ENCODE measurements around the gene PARD3. TPM values are rescaled to one million over a fixed set of nuclear protein-coding genes. Genes with fewer than 3 reads are reported as not detected.

PARD3 gene
- total and polyA plus RNA-seq, 7 donors, result 20.2 to 84.4 (median 53.4) TPM

GRCh38 chr10:34650156-34650555, 164.9 kb downstream of the PARD3 start:
- WGBS, 3 donors, result 93 to 94% (median 93%) methylated on average over 8 of the region's 8 CpGs
- H3K27ac ChIP-seq, result no peak overlapping the region
- DNase-seq (no peak), ATAC-seq (no peak)
- no peak overlapping the region for H3K4me3 ChIP-seq
- no peaks in the 10 kb centered on the region for H3K36me3 ChIP-seq (ENCODE audit: insufficient read depth in 1 of 2, low read depth in 1 of 2)
- no peaks in the 10 kb centered on the region for H3K27me3 ChIP-seq (ENCODE audit: insufficient read depth in 3 of 3, low read length in 2 of 3)
- intact Hi-C loops (cut with DNase I), result no loop called here
- H3K9me3 ChIP-seq, result no peaks in the 10 kb centered on the region
- peaks cover 12% of the 10 kb centered on the region for H3K4me1 ChIP-seq
- no peak for TF ChIP-seq CTCF (IDR thresholded peaks at IDR 0.05)

GRCh38 chr10:34649385-34649784, 165.7 kb downstream of the PARD3 start:
- ATAC-seq (no peak), DNase-seq (no peak)
- Histone ChIP-seq H3K36me3 (ENCODE audit: insufficient read depth in 1 of 2, low read depth in 1 of 2) (no peaks in the 10 kb centered on the region), H3K27ac (no peak overlapping the region), H3K27me3 (ENCODE audit: insufficient read depth in 3 of 3, low read length in 2 of 3) (no peaks in the 10 kb centered on the region), H3K4me3 (no peak overlapping the region), H3K4me1 (peaks cover 15% of the 10 kb centered on the region), H3K9me3 (no peaks in the 10 kb centered on the region)
- no peak for TF ChIP-seq CTCF (IDR thresholded peaks at IDR 0.05)
- 95 to 100% (median 98%) methylated on average over 3 of the region's 3 CpGs for WGBS, 3 donors
- intact Hi-C loops (cut with DNase I), result no loop called here

- H3K27me3 ChIP-seq (ENCODE audit: insufficient read depth in 3 of 3, low read length in 2 of 3), result no peaks in the 10 kb centered on the region
- H3K4me3 ChIP-seq, result no peak overlapping the region
- H3K9me3 ChIP-seq, result no peaks in the 10 kb centered on the region
- DNase-seq (no peak), ATAC-seq (no peak)
- H3K27ac ChIP-seq, result no peak overlapping the region
- WGBS, 3 donors, result 88 to 94% (median 92%) methylated on average over 5 of the region's 5 CpGs
- peaks cover 18% of the 10 kb centered on the region for H3K4me1 ChIP-seq
- intact Hi-C loops (cut with DNase I), result no loop called here
- H3K36me3 ChIP-seq (ENCODE audit: insufficient read depth in 1 of 2, low read depth in 1 of 2), result no peaks in the 10 kb centered on the region
- TF ChIP-seq CTCF (IDR thresholded peaks at IDR 0.05), result no peak
Measured at GRCh38 chr10:34648919-34649318, 166.2 kb downstream of the PARD3 start.

GRCh38 chr10:34647875-34648865, 166.9 kb downstream of the PARD3 start:
- H3K27me3 ChIP-seq (ENCODE audit: insufficient read depth in 3 of 3, low read length in 2 of 3), result no peaks in the 10 kb centered on the region
- no peak for DNase-seq
- intact Hi-C loops (cut with DNase I), result no loop called here
- no peak for TF ChIP-seq CTCF (IDR thresholded peaks at IDR 0.05)
- peaks cover 18% of the 10 kb centered on the region for H3K4me1 ChIP-seq
- WGBS, 3 donors, result 76 to 82% (median 76%) methylated on average over 12 of the region's 12 CpGs
- no peak overlapping the region for H3K4me3 ChIP-seq
- no peak for ATAC-seq
- no peak overlapping the region for H3K27ac ChIP-seq
- H3K9me3 ChIP-seq, result no peaks in the 10 kb centered on the region
- H3K36me3 ChIP-seq (ENCODE audit: insufficient read depth in 1 of 2, low read depth in 1 of 2), result no peaks in the 10 kb centered on the region
